ENCODE results near the gene CLEC16A. TPM values are rescaled to one million over a fixed set of nuclear protein-coding genes. Genes with fewer than 3 reads are reported as not detected.
A peak's percentile ranks its signal among the peaks of the same experiment; 100 is the strongest.

CLEC16A gene
- total and polyA plus RNA-seq, 3 experiments from 2014 or later = 18.6 to 38.2 (median 38.1) TPM

DNA sequence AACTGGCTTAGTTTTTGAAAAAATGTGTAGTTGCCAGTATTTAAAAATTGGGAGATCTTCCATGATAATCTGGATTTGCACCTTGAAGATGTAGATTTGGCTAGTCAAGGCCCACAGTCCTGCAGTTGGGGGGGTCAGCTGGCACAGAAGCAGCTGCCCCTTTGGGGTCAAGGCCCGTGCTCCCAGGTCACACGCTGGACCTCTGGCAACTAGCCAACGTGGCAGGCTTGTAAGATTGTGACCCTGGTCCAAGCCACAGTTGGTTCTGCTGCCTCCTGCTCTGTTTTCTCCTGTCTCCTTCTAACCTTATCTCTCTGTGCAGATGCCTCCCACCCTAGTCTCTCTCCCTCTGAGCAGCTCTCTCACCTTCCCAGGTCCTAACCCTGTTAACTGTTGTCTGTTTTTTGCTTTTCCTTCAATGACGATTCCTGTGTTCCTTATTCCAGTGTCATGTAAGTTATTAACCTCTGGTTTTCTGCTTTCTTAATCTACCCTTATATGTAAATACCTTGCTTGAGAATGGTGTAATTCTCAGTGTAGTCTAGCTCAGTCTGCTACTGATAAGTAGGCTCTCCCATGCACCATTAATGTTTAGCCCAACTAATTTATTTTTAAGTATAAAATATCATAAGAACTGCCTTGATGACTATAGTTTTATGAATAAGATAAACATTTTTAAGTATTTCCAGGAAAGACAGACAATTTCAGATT lies 27.9 kb downstream of the CLEC16A start:
- peaks cover 4% of the 10 kb centered on the region for H3K4me1 ChIP-seq (ENCODE audit: insufficient read depth, low read length)
- peaks cover 0 to 68% (median 15%) of the 10 kb centered on the region in 3 donors for H3K36me3 Mint-ChIP-seq
- H3K27ac Mint-ChIP-seq = peak overlapping the region in 2 of 8 donors; percentile 15 to 35
- peaks cover 5 to 14% (median 12%) of the 10 kb centered on the region in 3 donors for H3K4me1 Mint-ChIP-seq
- CTCF ChIA-PET = interaction anchor here (1.2 to 2.6 kb wide), 5 partner anchors 8 to 435 kb away, joined by 3 to 32 read pairs (median 11); partner anchors contain the start of gene SOCS1
- H3K36me3 ChIP-seq (ENCODE audit: insufficient read depth, low read length) = peaks cover 5% of the 10 kb centered on the region
- no peaks in the 10 kb centered on the region for H3K27me3 ChIP-seq (ENCODE audit: insufficient read depth, low read length, poor library complexity, severe bottlenecking)
- H3K27me3 Mint-ChIP-seq = no peaks in the 10 kb centered on the region
- no peak overlapping the region for H3K4me3 Mint-ChIP-seq
- POLR2A ChIA-PET = no interaction called here
- no peak for DNase-seq
- H3K9me3 Mint-ChIP-seq = no peaks in the 10 kb centered on the region
- H3K27ac ChIP-seq (ENCODE audit: low read depth, low read length) = peak overlapping the region; percentile 51
- no peaks in the 10 kb centered on the region for H3K9me3 ChIP-seq (ENCODE audit: low read length)
- H3K4me3 ChIP-seq (ENCODE audit: low read length) = no peak overlapping the region

DNA sequence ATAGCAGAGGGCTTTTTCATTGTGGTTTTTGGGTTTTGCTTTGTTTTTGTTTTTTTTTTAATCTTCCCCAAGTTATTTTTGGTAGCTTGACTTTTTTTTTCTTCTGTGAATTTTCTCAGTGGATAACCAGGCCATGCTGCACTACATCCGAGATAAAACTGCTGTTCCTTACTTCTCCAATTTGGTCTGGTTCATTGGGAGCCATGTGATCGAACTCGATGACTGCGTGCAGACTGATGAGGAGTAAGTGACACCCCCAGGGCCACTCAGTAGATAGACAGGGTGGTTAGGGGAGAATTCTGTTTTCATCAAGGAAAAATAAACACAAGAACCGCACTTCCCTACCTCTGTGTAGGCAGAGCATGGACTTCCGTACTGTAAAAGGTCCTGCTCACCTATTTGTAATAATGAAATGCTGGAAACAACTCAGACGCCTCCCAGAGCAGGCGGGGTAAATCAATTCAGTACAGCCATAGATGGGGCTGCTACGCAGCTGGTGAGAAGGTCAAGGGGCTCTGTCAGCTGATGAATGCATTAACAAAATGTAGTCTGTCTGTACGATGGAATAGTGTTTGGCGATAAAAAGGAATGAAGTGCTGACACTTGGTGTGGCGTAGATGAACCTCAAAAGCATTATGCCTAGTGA lies 28.6 kb downstream of the CLEC16A start:
- DNase-seq = no peak
- no peak overlapping the region for H3K4me3 Mint-ChIP-seq

GRCh38 chr16:10976634-10977033 lies 32.3 kb downstream of the CLEC16A start:
- ChIA-PET CTCF (interaction anchor here (1.3 kb wide), 1 partner anchor 12 kb away, joined by 4 read pairs; no protein-coding TSS in a partner anchor), POLR2A (no interaction called here)
- H3K4me3 ChIP-seq (ENCODE audit: low read length) = no peak overlapping the region
- peaks cover 6% of the 10 kb centered on the region for H3K36me3 ChIP-seq (ENCODE audit: insufficient read depth, low read length)
- no peaks in the 10 kb centered on the region for H3K27me3 Mint-ChIP-seq
- peak overlapping the region in 1 of 8 donors; percentile 38 for H3K27ac Mint-ChIP-seq
- peaks cover 2% of the 10 kb centered on the region for H3K4me1 ChIP-seq (ENCODE audit: insufficient read depth, low read length)
- peaks cover 5 to 14% (median 12%) of the 10 kb centered on the region in 3 donors for H3K4me1 Mint-ChIP-seq
- H3K9me3 ChIP-seq (ENCODE audit: low read length) = no peaks in the 10 kb centered on the region
- H3K36me3 Mint-ChIP-seq = peaks cover 0 to 78% (median 22%) of the 10 kb centered on the region in 3 donors
- H3K27me3 ChIP-seq (ENCODE audit: insufficient read depth, low read length, poor library complexity, severe bottlenecking) = no peaks in the 10 kb centered on the region
- H3K27ac ChIP-seq (ENCODE audit: low read depth, low read length) = no peak overlapping the region
- no peaks in the 10 kb centered on the region for H3K9me3 Mint-ChIP-seq
- no peak for DNase-seq
- no peak overlapping the region for H3K4me3 Mint-ChIP-seq

More for the DNA sequence above, 28.6 kb downstream of the CLEC16A start:
- CTCF ChIA-PET = interaction anchor here (1.2 to 2.6 kb wide), 5 partner anchors 9 to 434 kb away, joined by 3 to 32 read pairs (median 11); partner anchors contain the start of gene SOCS1
- POLR2A ChIA-PET = no interaction called here
- peaks cover 5 to 14% (median 12%) of the 10 kb centered on the region in 3 donors for H3K4me1 Mint-ChIP-seq
- Histone ChIP-seq H3K9me3 (ENCODE audit: low read length) (no peaks in the 10 kb centered on the region), H3K4me1 (ENCODE audit: insufficient read depth, low read length) (peaks cover 4% of the 10 kb centered on the region), H3K36me3 (ENCODE audit: insufficient read depth, low read length) (peaks cover 9% of the 10 kb centered on the region), H3K27me3 (ENCODE audit: insufficient read depth, low read length, poor library complexity, severe bottlenecking) (no peaks in the 10 kb centered on the region), H3K27ac (ENCODE audit: low read depth, low read length) (peak overlapping the region; percentile 51), H3K4me3 (ENCODE audit: low read length) (no peak overlapping the region)
- H3K9me3 Mint-ChIP-seq = no peaks in the 10 kb centered on the region
- H3K27me3 Mint-ChIP-seq = no peaks in the 10 kb centered on the region
- peaks cover 0 to 74% (median 19%) of the 10 kb centered on the region in 3 donors for H3K36me3 Mint-ChIP-seq
- H3K27ac Mint-ChIP-seq = no peak overlapping the region

GRCh38 chr16:10978124-10978523 lies 33.8 kb downstream of the CLEC16A start:
- peak overlapping the region in 1 of 8 donors; percentile 12 for H3K27ac Mint-ChIP-seq
- POLR2A ChIA-PET = no interaction called here
- peaks cover 6% of the 10 kb centered on the region for H3K36me3 ChIP-seq (ENCODE audit: insufficient read depth, low read length)
- H3K27me3 Mint-ChIP-seq = no peaks in the 10 kb centered on the region
- H3K27me3 ChIP-seq (ENCODE audit: insufficient read depth, low read length, poor library complexity, severe bottlenecking) = no peaks in the 10 kb centered on the region
- H3K4me1 ChIP-seq (ENCODE audit: insufficient read depth, low read length) = no peaks in the 10 kb centered on the region
- H3K36me3 Mint-ChIP-seq = peaks cover 0 to 77% (median 21%) of the 10 kb centered on the region in 3 donors
- no peak overlapping the region for H3K4me3 ChIP-seq (ENCODE audit: low read length)
- no peaks in the 10 kb centered on the region for H3K9me3 ChIP-seq (ENCODE audit: low read length)
- H3K4me1 Mint-ChIP-seq = peaks cover 0 to 4% (median 3%) of the 10 kb centered on the region in 3 donors
- no peaks in the 10 kb centered on the region for H3K9me3 Mint-ChIP-seq
- H3K4me3 Mint-ChIP-seq = no peak overlapping the region
- CTCF ChIA-PET = no interaction called here
- no peak overlapping the region for H3K27ac ChIP-seq (ENCODE audit: low read depth, low read length)
- no peak for DNase-seq

DNA sequence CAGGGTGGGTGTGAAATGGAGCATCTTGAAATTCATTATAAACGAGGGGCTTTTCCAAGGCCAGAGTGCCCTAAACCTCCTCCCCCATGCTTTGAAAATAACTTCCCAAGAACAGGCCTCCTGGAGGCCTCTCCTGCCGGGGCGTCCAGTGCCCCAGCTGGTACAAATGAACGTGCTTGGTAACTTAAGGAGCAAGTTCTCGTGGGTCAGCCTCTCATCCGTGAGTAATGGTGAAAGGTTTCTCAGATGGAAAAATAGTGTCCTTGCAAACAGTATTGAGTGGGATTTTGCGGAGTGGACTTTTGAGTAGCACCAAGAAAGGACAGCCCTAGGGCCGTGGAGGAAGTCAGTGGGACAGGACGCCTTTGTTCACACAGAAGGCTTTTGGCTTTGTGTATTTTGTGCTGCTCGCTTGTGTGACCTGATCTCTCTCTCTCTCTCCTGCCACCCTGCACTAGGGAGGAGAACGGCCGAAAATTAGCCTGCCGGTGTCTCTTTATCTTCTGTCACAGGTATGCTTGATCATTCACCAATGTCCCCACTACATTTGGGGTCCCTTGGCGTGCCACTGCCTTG lies 34.6 kb downstream of the CLEC16A start:
- Histone ChIP-seq H3K4me3 (ENCODE audit: low read length) (no peak overlapping the region), H3K4me1 (ENCODE audit: insufficient read depth, low read length) (no peaks in the 10 kb centered on the region), H3K27me3 (ENCODE audit: insufficient read depth, low read length, poor library complexity, severe bottlenecking) (no peaks in the 10 kb centered on the region), H3K9me3 (ENCODE audit: low read length) (no peaks in the 10 kb centered on the region), H3K36me3 (ENCODE audit: insufficient read depth, low read length) (peaks cover 6% of the 10 kb centered on the region), H3K27ac (ENCODE audit: low read depth, low read length) (no peak overlapping the region)
- Mint-ChIP-seq H3K27me3 (no peaks in the 10 kb centered on the region), H3K27ac (peak overlapping the region in 1 of 8 donors; percentile 54), H3K4me3 (no peak overlapping the region), H3K36me3 (peaks cover 0 to 79% (median 19%) of the 10 kb centered on the region in 3 donors), H3K9me3 (no peaks in the 10 kb centered on the region), H3K4me1 (peaks cover 0 to 3% (median 0%) of the 10 kb centered on the region in 3 donors)
- ChIA-PET POLR2A (no interaction called here), CTCF (no interaction called here)
- no peak for DNase-seq

DNA sequence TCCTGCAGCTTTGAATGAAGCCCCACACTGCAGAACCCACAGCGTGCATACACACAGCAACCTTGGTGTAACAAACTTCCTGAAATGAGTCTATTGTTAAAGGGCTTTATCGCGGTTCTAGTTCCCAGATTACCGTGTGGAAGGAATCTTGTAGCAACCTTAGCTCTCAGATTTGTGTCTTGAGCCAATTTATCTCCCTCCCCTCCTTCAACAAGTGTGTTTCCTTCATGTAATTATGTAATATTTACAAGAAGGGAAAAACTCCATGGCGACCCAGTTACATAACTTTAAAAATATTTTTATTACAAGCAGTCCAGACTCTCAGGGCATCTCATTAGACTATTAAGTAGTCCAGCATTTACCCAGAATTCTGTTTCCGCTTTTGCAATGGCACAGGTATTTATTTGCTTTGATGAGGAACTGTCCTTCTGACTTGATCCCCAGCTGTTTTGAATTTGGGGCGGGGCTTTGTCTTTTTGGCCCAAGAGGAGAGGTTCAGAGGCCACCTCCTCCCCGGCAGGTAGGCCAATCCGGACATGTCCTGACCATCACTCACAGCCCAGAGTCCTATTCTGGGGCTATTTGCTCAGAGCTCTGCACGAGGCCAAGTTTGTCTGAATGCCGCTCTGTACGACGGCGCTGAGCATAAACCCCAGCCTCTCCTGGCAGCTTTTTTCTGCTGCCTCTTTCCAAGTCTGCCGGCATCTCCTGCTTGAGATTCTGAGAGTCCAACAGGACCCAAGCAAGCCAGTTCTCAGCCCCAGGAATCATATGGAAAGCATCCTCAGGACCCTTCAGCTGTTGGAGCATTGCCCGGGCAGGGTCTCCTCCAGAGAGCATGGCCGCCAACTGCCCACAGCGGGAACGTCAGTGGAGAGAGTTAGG lies 35.6 kb downstream of the CLEC16A start:
- H3K27ac Mint-ChIP-seq = no peak overlapping the region

GRCh38 chr16:10980813-10981212 lies 36.4 kb downstream of the CLEC16A start:
- CTCF ChIA-PET = interaction anchor here (1.0 to 1.1 kb wide), 2 partner anchors 16 to 375 kb away, joined by 3 to 4 read pairs; no protein-coding TSS in a partner anchor
- Mint-ChIP-seq H3K27ac (peak overlapping the region in 1 of 8 donors; percentile 50), H3K4me3 (no peak overlapping the region)

More for the DNA sequence above, 35.6 kb downstream of the CLEC16A start:
- no peaks in the 10 kb centered on the region for H3K9me3 ChIP-seq (ENCODE audit: low read length)
- peaks cover 6% of the 10 kb centered on the region for H3K36me3 ChIP-seq (ENCODE audit: insufficient read depth, low read length)
- CTCF ChIA-PET = interaction anchor here (1.0 to 1.1 kb wide), 2 partner anchors 15 to 376 kb away, joined by 3 to 4 read pairs; no protein-coding TSS in a partner anchor
- no peak overlapping the region for H3K4me3 ChIP-seq (ENCODE audit: low read length)
- Mint-ChIP-seq H3K9me3 (no peaks in the 10 kb centered on the region), H3K36me3 (peaks cover 0 to 80% (median 22%) of the 10 kb centered on the region in 3 donors), H3K4me3 (no peak overlapping the region), H3K4me1 (peaks cover 0 to 3% (median 0%) of the 10 kb centered on the region in 3 donors), H3K27me3 (no peaks in the 10 kb centered on the region)
- H3K27me3 ChIP-seq (ENCODE audit: insufficient read depth, low read length, poor library complexity, severe bottlenecking) = no peaks in the 10 kb centered on the region
- DNase-seq = no peak
- POLR2A ChIA-PET = no interaction called here
- no peaks in the 10 kb centered on the region for H3K4me1 ChIP-seq (ENCODE audit: insufficient read depth, low read length)
- H3K27ac ChIP-seq (ENCODE audit: low read depth, low read length) = no peak overlapping the region

More at GRCh38 chr16:10980813-10981212, 36.4 kb downstream of the CLEC16A start:
- Histone ChIP-seq H3K27me3 (ENCODE audit: insufficient read depth, low read length, poor library complexity, severe bottlenecking) (no peaks in the 10 kb centered on the region), H3K4me1 (ENCODE audit: insufficient read depth, low read length) (no peaks in the 10 kb centered on the region), H3K9me3 (ENCODE audit: low read length) (no peaks in the 10 kb centered on the region), H3K4me3 (ENCODE audit: low read length) (no peak overlapping the region), H3K36me3 (ENCODE audit: insufficient read depth, low read length) (peaks cover 6% of the 10 kb centered on the region), H3K27ac (ENCODE audit: low read depth, low read length) (no peak overlapping the region)
- POLR2A ChIA-PET = no interaction called here
- no peaks in the 10 kb centered on the region for H3K27me3 Mint-ChIP-seq
- no peaks in the 10 kb centered on the region for H3K9me3 Mint-ChIP-seq
- peaks cover 0 to 3% (median 0%) of the 10 kb centered on the region in 3 donors for H3K4me1 Mint-ChIP-seq
- peaks cover 0 to 79% (median 22%) of the 10 kb centered on the region in 3 donors for H3K36me3 Mint-ChIP-seq
- no peak for DNase-seq
